Measurements from ENCODE around the gene TTF1.

Gene TTF1

DNA sequence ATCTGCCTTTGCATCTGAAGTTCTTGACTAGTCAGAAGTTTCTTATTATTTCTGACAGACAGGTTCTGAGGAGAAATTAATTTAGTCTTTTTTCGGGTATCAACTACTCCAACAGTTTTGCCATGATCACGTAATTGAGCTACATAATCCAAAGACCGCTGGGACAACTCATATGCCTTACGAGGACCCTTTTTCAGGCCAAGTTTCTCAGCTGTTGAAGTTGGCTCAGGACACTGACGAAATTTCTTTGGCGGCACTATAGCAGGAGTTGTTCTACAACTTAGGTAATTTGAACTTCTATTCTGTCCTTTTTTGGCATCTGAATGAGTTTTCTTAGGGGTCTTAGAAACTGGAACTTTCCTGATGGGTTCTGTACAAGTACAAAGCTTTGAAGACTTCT is 79.1 kb downstream of the TTF1 start:
- Histone ChIP-seq H3K27ac (ENCODE audit: low read depth, low read length, poor library complexity, severe bottlenecking) (no peak overlapping the region), H3K9me2 (ENCODE audit: low read depth, low read length) (no peaks in the 10 kb centered on the region), H3K27me3 (ENCODE audit: insufficient read depth, low read length) (no peaks in the 10 kb centered on the region), H3F3A (ENCODE audit: insufficient read depth, low read length) (no peaks in the 10 kb centered on the region), H3K36me3 (ENCODE audit: insufficient read depth, low read length) (peaks cover 95% of the 10 kb centered on the region), H3K4me1 (ENCODE audit: insufficient read depth, low read length, severe bottlenecking) (no peaks in the 10 kb centered on the region), H3K9ac (ENCODE audit: low read length) (no peak overlapping the region), H2AFZ (ENCODE audit: low read length) (no peak overlapping the region), H3K9me3 (ENCODE audit: low read length) (no peaks in the 10 kb centered on the region), H3K79me2 (ENCODE audit: insufficient read depth, low read length) (no peaks in the 10 kb centered on the region), H4K20me1 (ENCODE audit: insufficient read depth, low read length) (no peaks in the 10 kb centered on the region), H3K4me3 (ENCODE audit: low read depth, low read length, poor library complexity, severe bottlenecking) (no peak overlapping the region), H3K4me2 (ENCODE audit: low read length) (no peak overlapping the region)
- TF ChIP-seq EZH2 (IDR thresholded peaks at IDR 0.05; ENCODE audit: borderline replicate concordance, low read length) = no peak
- TF ChIP-seq, protein P1, sequence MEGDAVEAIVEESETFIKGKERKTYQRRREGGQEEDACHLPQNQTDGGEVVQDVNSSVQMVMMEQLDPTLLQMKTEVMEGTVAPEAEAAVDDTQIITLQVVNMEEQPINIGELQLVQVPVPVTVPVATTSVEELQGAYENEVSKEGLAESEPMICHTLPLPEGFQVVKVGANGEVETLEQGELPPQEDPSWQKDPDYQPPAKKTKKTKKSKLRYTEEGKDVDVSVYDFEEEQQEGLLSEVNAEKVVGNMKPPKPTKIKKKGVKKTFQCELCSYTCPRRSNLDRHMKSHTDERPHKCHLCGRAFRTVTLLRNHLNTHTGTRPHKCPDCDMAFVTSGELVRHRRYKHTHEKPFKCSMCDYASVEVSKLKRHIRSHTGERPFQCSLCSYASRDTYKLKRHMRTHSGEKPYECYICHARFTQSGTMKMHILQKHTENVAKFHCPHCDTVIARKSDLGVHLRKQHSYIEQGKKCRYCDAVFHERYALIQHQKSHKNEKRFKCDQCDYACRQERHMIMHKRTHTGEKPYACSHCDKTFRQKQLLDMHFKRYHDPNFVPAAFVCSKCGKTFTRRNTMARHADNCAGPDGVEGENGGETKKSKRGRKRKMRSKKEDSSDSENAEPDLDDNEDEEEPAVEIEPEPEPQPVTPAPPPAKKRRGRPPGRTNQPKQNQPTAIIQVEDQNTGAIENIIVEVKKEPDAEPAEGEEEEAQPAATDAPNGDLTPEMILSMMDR (IDR thresholded peaks at IDR 0.05; ENCODE audit: low read length) = no peak

All from OCI-LY1 (cell line).